NK-92 treated with Interleukin-12 subunit alpha and Interleukin-12 subunit beta, amount 100 ng/mL, for 24 hours (cell line): ENCODE results near the gene BCAS4.

Source experiments
- DNase-seq: peaks from one replicate; lab custom pipeline; 2025; lab: John Stamatoyannopoulos, UW

Gene BCAS4

DNA sequence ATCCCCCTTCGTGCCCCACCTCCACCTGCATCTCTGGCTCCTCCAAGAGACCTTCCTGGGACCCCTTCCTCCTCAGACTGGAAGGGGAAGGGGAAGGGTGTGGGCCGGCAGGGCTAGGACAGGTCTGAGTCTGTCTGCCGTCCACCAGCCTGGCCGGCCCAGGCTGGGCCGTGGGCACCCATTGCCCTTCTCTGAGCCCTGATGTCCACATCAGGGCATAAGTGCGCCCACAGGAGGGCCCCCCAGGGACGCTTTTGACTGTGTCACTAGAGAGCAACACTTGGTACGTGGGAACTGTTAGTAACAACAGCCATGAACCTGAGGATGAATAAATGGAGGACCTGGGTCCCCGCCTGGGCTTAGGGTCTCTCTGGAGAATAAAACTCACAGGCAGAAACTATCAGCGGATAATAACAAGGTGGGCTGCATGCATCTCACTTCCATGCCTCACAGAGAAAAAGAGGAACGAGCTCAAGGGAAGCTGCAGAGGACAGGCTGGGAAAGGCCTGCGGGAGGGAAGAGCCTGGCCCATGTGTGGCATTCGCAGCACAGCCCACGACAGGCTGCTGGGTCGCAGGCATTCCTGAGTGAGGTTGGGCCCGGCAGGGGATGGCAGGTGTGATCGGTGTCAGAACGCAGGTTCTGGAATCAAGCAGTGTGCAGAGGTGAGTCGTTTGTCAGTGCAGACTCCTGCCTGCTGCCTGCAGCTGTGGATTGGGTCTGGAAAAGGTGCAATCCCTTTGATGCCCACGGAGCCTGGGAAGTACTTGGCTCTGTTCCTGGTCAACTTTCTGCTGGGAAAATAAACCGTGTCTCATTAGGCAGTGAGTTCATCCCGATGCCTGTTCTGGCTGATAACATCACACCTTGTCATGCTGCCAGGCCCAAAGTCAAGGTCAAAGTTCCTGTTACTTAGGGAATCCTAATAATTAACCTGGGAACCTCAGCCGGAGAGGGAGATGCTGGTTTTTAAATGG, 60.9 kb downstream of the BCAS4 start:
- no peak for DNase-seq

DNA sequence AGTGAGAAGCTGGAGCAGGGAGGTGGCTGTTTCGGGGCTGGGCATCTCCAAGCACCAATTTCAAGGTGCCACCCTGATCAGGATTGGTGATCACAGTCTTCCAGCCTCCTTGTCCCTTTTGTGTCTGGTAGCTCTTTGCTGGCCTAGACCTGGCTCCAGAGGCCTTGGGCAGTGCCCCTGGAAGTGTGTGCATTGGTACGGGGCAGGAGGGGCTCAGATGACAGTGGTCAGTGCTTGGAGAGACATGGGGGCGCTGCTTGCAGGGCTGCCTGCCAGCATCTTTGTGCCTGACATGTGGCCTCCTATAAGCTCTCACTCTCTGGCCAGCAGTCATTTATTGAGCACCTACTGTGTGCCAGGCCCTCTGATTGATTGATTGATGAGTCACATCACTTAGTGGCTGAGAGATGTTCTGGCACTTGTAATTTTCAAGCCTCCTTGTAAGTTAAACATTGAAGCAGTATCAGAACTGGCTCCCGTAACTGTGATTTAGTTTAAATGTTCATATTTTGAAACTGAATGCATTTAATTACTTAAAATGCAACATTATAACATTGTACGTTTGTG, 61.7 kb downstream of the BCAS4 start:
- no peak for DNase-seq

DNA sequence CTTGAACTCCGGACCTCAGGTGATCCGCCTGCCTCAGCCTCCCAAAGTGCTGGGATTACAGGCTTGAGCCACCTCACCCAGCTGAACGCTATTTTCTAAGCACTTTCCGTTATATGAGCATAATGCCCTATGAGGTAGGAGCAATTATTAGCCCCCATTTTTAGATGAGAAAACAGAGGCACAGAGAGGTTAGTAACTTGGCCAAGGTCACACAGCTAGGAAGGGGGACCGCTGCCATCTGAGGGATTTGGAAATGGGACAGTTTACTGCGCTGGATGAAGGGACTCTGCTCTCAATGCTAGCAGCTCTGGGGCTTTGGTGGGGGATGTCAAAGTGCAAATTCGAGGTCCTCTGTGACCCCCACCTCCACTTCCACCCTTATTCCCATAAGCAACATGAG, 62.5 kb downstream of the BCAS4 start:
- no peak for DNase-seq

DNA sequence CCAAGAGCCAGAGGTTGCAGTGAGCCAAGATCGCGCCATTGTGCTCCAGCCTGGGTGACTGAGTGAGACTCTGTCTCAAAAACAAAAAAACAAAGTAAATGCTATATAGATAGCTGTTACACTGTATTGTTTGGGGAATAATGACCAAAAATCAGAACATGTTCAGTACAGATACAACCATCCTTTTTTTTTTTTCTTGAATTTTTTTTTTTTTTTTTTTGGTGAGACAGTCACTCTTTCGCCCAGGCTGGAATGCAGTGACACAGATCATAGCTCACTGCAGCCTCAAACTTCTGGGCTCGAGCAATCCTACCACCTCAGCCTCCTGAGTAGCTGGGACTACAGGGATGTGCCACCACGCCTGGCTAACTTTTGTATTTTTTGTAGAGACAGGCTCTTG, 63.7 kb downstream of the BCAS4 start:
- no peak for DNase-seq

DNA sequence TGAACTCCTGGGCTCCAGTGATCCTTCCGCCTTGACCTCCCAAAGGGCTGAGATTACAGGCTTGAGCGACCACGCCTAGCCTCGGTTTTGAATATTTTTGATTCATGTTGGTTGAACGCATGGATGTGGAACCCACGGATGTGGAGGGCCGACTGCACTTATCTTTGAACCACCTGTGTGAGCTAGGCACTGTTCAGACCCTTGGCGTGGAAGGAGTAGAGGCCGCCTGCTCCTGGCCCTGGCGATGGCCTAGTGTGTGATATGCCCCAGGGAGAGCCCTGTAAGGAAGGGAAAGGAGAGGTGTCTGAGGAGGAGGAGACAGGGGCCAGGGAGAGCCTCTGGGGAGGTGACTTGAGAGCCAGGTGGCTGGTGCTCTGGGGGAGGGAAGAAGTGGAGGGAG, 64.3 kb downstream of the BCAS4 start:
- DNase-seq, result no peak

DNA sequence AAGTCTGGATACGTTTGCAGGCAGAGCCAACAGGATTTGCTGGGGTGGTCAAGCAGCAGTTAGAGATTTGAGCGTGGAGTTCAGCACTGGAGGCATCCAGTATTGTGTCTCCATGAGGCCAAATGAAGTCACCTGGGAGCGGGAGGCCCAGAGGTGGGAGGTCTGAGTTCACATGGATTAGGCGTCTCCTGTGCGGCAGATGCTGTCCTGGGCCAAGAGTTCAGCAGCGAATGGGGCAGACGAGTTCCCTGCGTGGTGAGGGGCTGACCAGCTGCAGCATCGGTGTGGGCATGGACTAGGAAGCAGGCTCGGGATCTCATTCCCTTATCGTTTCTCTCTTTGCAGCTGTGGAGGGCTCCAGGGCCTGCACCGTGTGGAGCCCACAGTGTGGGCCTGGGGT, 66.2 kb downstream of the BCAS4 start:
- no peak for DNase-seq

DNA sequence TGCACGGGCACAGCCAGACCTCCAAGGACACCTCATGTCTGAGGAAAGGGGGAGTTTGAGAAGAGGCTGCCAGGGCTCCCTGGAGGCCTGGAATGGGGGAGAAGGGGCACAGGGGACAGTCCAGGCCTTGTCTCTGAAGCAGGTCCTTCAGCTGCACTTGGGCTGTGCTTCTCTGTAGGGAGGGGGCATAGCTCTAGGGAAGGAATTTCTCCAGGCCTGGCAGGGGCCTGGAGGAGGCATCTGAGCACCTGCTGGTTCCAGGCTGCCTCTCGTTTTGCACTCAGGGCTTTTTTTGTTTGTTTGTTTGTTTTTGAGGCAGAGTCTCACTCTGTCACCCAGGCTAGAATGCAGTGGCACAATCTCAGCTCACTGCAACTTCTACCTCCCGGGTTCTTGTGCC, 67.7 kb downstream of the BCAS4 start:
- no peak for DNase-seq

DNA sequence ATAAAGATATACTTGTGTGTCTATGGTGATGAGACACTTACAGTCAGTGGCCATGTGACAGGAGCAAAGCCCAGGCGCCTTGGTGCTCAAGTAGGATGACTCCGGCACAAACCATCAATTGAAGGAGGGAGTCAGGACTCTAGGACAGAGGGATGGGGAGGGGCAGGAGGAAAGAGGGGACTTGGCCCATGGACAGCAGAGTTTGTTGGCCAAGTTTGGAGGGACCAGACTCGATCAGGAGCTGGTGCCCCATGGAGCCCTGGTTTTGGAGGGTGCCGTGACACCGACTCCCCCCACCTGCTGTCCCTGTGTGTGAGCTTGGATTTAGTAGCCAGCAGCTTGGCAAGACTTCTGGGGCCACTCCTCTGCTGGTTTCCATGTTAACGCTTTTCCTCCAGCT, 70.3 kb downstream of the BCAS4 start:
- no peak for DNase-seq

DNA sequence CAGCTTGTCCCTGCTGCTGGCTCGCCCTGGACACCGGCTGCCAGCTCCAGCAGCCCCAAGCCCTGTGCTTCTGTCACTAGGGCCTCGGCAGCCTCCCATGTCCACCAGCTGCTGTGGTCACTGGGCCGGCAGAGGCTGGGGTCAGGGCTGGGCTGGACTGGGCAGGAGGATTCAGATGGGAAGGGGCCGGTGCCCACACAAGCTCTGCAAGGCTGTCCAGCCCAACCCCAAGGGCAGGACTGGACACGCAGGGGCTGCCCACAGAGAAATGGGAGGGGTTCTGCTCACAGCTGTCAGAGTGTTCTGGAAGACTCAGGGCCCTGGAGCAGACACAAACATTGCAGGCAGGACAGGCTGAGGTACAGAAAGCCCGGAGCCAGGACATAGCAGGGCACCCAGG, 70.7 kb downstream of the BCAS4 start:
- no peak for DNase-seq

DNA sequence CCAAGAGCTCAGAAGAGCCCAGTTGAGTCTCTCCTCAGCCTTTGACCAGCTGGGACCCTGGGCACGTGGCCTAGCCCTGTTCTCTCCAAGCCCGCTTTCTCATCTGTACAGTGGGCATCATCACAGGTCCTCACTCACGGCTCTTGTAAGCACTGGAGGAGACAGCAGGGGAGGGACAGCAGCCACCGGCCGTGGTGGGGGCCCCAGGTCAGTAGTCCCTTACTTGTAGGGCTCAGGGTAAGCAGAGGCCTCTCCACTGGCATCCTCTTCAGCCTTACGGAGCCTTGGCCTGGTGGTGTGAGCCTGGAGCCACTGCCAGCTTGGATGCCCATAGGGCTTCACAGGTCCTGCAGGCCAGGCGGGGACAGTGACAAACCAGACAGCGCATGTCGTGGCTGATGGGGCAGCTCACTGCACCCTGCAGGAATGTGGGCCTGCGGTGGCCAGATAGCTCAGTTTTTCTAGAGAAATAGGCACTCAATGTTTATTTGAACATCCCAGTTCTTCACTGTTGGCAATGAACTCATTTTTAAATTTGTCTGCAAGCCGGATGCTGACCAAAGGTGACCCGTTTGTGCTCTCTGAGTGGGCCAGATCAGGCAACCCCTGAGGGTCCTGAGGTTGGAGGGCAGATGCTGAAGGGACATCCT, 71.3 kb downstream of the BCAS4 start:
- no peak for DNase-seq

DNA sequence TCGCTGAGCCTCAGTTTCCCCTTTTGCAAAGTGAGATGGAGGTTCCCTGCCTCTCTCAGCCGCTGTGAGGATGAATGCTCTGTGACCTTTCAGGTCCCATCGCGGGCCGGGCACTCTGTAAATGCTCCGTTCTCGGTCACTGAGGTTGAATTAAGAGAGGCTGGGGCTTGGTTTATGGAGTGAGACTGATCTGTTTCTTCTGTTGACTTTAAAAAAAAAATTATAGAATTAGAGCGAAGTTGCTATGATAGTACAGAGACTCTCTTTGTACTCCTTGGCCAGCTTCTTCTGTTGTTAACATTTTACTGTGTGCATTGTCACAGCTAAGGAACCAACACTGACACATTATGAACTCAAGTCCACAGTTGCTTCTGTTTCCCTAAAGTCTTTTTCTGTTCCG, 72.0 kb downstream of the BCAS4 start:
- no peak for DNase-seq

DNA sequence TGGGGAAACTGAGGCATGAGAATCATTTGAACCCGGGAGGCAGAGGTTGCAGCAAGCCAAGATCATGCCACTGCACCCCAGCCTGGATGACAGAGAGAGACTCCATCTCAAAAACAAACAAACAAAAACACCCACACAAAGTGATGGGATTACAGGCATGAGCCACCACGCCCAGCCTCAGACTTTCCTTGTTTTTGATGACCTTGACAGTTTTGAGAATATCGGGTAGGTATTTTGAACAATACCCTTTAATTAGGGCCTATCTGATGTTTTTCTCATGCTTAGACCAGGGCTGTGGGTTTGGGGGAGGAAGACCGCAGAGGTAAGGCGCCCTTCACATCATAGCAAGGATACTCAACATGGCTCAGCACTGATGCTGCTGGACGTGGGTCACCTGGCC, 72.9 kb downstream of the BCAS4 start:
- no peak for DNase-seq

DNA sequence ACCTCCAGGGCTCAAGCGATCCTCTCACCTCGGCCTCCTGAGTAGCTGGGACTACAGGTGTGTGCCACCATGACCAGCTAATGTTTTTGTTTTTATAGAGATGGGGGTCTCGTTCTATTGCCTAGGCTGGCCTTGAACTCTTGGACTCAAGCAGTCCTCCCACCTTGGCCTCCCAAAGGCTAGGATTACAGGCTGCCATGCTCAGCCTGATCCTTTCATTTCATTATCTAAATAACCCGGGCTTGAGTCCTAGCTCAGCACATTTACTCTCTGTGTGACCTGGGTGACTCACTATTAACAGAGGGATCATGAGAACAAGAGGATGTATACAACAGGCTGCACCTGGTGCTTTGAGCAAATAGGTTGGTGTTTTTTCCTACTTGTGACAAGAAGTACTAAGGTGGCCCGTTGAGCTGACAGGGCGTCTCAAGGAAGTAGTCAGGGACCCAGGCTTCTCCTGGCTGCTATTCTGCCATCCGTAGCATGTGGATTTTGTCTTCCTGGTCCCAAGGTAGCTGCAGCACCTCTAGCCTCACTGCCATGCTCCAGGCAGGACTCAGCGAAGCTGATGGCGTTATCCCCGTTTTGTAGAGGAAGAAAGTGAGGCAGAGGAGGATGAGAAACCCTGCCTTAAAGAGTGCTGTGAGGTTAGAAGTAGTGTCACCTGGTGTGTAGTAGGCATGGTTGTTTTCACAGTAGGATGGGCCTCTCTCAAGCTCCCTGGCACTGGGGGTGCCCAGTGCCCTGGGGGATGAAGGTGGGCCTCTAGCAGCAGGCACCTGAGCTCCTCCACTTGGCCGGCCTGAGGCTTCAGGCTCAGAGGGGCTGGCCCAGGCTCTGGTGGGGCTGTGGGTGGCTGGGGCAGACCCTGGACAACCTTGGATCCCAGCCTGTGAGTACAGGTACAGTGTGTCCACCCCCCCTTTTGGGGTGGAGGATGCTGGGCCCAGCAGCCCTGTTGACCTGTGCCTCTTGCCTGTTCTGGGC, 73.9 kb downstream of the BCAS4 start:
- no peak for DNase-seq

DNA sequence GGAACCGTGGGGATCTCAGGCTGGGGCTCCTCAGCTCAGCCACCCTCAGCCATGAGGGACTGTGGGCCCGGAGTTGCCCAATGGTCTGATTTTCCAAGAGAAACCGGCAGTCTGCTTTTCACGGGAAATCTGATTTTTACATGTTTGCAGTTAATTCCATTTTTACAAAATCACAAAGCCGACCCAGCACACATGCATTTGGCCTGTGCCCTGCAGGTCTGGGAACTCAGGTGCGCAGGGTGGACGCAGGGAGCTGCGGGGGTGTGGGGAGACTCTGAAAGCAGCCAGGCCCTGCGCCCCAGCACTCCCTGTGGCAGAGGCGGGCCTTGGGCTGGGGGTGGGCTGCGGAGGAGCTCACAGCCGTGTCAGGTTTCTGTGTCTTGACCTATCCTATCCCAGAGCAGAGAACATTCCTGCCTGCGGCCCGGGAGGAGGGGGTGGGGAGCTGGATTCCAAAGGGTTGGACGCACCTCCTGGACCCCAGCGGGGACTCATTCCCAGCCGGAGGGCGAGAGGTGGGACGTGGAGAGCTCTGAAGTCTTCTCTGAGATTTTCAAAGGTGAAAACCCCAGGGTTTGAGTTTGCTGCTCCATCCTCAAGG, 75.8 kb downstream of the BCAS4 start:
- DNase-seq, result no peak

DNA sequence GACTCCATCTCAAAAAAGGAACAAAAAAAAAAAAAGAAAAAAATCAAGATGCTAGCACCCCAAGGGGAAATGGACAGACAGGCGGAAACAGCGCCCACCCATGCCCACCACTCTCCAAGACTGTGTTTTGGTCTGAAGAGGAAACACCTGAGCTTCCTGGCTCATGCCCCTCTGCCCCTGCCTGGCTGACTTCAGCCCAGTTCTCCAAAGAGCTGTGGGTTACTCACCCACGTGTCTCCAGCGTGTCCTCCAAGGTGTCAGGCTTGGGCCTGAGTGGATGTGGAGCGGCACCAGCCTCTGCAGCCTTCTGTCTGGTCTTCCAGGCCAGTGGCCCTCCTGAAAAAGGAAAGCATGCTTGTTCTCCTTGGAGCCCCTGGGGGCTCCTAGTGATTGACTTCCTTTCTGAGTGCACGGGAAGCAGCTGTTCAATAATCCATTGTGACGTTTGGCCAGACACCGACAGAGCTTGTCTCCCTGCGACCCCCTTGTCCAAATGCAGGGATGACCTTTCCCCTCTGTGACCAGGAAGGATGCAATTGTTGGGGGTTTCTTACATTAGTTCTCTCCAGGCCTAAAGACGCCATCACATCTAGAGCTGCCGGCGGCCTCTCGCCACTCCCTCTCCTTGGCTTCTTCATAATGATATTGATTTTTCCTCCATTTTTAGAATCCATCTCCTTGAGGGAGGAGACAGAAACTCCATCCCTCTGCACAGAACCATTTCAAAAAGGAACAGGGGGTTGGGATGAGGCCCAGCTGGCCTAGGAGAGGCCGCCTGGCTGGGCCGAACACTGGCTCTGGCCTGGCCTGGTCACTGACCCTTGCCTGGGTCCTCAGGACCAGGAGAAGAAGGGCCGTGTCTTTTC, 77.9 kb downstream of the BCAS4 start:
- DNase-seq, result no peak

DNA sequence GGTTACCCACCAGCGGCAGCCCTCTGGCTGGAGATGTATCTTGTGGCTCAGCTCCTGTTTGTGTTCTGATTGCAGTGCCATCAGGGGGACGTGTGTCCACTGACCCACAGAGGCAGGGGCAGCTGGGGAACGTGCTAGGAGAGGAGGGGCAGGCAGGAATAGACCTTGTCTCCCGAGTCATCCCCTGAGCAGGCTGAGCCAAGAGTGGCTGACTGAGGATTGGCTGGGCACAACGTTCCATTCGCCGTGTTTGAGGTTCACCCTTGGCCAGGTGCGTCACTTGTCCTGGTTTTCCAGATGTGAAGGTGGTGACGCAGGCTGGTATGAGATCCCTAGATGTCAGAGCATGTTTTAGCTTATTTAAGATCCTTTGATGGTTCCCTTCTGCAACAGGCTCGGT, 78.7 kb downstream of the BCAS4 start:
- DNase-seq, result no peak

DNA sequence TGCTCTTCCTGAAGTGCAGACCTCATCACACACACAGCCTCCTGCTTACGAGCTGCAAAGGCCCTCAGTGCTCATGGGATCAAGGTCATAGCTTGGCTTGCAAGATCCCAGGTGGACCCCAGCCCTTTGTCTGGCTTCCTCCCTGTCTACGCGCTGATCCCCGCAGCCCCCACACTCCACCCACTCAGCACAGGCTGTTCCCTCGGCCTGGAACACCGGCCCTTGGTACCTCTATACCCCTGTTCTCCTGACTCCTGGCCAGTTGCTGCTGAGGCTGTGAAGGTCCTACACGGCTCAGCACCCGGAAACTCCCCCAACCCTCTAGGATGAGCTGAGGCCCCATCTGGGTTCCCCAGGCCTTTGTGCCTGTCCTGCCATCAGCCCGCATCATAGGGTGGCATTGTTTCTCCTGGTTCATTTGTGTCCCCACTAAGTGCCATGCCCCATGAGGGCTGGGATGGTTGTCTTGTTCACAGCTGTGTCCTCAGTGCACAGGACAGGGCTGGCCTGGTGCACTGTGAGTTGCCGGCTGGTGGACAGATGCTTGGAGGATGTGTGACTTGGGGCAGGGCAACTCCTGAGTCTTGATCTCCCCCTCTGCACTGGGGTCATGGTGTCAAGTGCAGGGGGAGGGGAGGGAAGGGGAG, 79.4 kb downstream of the BCAS4 start:
- no peak for DNase-seq

DNA sequence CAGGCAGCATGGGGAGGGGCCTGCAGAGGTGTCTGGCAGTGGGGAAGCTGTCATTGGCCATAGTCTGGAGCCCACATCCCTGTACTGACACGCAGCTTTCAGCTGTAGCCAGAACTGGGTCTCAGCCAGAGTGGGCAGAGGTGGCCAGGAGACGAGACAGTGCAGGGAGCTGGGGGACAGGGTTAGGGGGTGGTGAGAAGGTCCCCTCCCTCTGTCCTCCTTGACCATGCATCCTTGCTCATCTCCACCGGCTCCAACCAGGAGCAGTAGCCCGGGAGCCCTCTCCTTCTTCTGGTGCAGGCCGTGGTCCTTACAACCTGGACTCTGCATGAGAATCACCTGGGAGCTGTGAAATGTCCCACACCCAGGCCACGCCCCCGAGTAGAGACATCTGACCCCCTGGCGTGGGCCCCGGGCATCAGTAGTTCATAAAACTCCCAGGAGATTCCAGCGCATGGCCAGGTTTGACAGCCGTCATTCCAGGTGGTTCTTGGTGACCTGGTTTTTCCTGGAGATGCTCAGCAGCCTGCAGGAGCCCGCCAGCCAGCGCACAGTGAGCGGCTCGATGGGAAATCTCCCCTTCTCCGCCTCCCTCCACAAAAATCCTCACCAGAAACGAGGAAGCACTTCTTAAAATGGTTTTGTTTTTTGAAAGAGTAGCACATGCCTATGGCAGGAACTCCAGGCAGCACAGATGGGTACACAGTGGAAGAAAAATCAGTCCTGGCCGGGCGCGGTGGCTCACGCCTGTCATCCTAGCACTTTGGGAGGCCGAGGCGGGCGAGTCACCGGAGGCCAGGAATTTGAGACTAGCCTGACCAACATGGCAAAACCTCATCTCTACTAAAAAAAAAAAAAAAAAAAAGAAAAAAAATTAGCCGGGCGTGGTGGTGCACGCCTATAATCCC, 80.2 kb downstream of the BCAS4 start:
- no peak for DNase-seq
